ENCODE results near the gene SC5D. TPM values are rescaled to one million over a fixed set of nuclear protein-coding genes. Genes with fewer than 3 reads are reported as not detected.

Gene SC5D
- total RNA-seq (81.4 TPM), polyA plus RNA-seq (10 to 100 TPM in 2 of 4 donors, 1 to 10 TPM in 2; 8.0 to 12.8 (median 9.6) TPM)

GRCh38 chr11:121292495-121293287 is at the start of gene SC5D:
Gene SC5D (plus strand): TSS chr11:121292771. CDS start chr11:121303376, 10,605 bp downstream.
- Mint-ChIP-seq H3K4me1 (peaks cover 14 to 57% (median 35%) of the 10 kb centered on the region in 4 donors), H3K27ac (peak within 1 kb of the TSS; percentile 98 to 100 (median 99)), H3K4me3 (peak within 1 kb of the TSS; percentile 88 to 96 (median 92)), H3K36me3 (peaks cover 6% of the 10 kb centered on the region), H3K9me3 (peaks cover 0 to 3% (median 0%) of the 10 kb centered on the region in 7 donors), H3K27me3 (peaks cover 14% of the 10 kb centered on the region)
- Histone ChIP-seq H3K4me1 (ENCODE audit: control insufficient read depth, insufficient read depth, low read length, poor library complexity, severe bottlenecking) (peaks cover 27% of the 10 kb centered on the region), H3K9me3 (ENCODE audit: control insufficient read depth in 2 of 2, low read length in 2 of 2) (no peaks in the 10 kb centered on the region), H3K36me3 (ENCODE audit: control insufficient read depth, insufficient read depth, low read length) (no peaks in the 10 kb centered on the region), H3K27me3 (ENCODE audit: control insufficient read depth, insufficient read depth, low read length) (no peaks in the 10 kb centered on the region), H3K4me3 (ENCODE audit: low read depth, low read length) (peak within 1 kb of the TSS; percentile 93), H3K27ac (ENCODE audit: insufficient read depth, low read length, poor library complexity, severe bottlenecking) (peak within 1 kb of the TSS; percentile 94)
- DNase-seq (peak; percentile 93 to 97 (median 94)), ATAC-seq (ENCODE audit: low read depth in 2 of 2) (peak; percentile 93 to 95)

- H3K27ac Mint-ChIP-seq = no peak overlapping the region
- Histone ChIP-seq H3K36me3 (ENCODE audit: control insufficient read depth, insufficient read depth, low read length) (no peaks in the 10 kb centered on the region), H3K4me3 (ENCODE audit: low read depth, low read length) (no peak overlapping the region), H3K27me3 (ENCODE audit: control insufficient read depth, insufficient read depth, low read length) (no peaks in the 10 kb centered on the region), H3K9me3 (ENCODE audit: control insufficient read depth in 2 of 2, low read length in 2 of 2) (no peaks in the 10 kb centered on the region), H3K27ac (ENCODE audit: insufficient read depth, low read length, poor library complexity, severe bottlenecking) (no peak overlapping the region), H3K4me1 (ENCODE audit: control insufficient read depth, insufficient read depth, low read length, poor library complexity, severe bottlenecking) (no peaks in the 10 kb centered on the region)
- ATAC-seq (ENCODE audit: low read depth in 2 of 2) (no peak), DNase-seq (no peak)
- H3K27me3 Mint-ChIP-seq = peaks cover 7% of the 10 kb centered on the region
- H3K4me1 Mint-ChIP-seq = peaks cover 0 to 3% (median 0%) of the 10 kb centered on the region in 4 donors
- H3K36me3 Mint-ChIP-seq = no peaks in the 10 kb centered on the region
- H3K4me3 Mint-ChIP-seq = no peak overlapping the region
- H3K9me3 Mint-ChIP-seq = peaks cover 0 to 1% (median 0%) of the 10 kb centered on the region in 7 donors
Measured at GRCh38 chr11:121244884-121245283, 47.7 kb upstream of the SC5D start.

- DNase-seq = no peak
- Histone ChIP-seq H3K9me3 (ENCODE audit: control insufficient read depth in 2 of 2, low read length in 2 of 2) (no peaks in the 10 kb centered on the region), H3K4me1 (ENCODE audit: control insufficient read depth, insufficient read depth, low read length, poor library complexity, severe bottlenecking) (no peaks in the 10 kb centered on the region), H3K36me3 (ENCODE audit: control insufficient read depth, insufficient read depth, low read length) (no peaks in the 10 kb centered on the region), H3K27me3 (ENCODE audit: control insufficient read depth, insufficient read depth, low read length) (peaks cover 7% of the 10 kb centered on the region), H3K4me3 (ENCODE audit: low read depth, low read length) (no peak overlapping the region), H3K27ac (ENCODE audit: insufficient read depth, low read length, poor library complexity, severe bottlenecking) (no peak overlapping the region)
- no peak overlapping the region for H3K27ac Mint-ChIP-seq
- H3K36me3 Mint-ChIP-seq = no peaks in the 10 kb centered on the region
- peaks cover 5% of the 10 kb centered on the region for H3K27me3 Mint-ChIP-seq
- H3K9me3 Mint-ChIP-seq = no peaks in the 10 kb centered on the region
- ATAC-seq (ENCODE audit: low read depth in 2 of 2) = no peak
- H3K4me3 Mint-ChIP-seq = no peak overlapping the region
- H3K4me1 Mint-ChIP-seq = peaks cover 0 to 3% (median 0%) of the 10 kb centered on the region in 4 donors
Measured at GRCh38 chr11:121246021-121246768, 46.4 kb upstream of the SC5D start.

GRCh38 chr11:121246769-121247035 is 45.9 kb upstream of the SC5D start:
- no peak overlapping the region for H3K27ac ChIP-seq (ENCODE audit: insufficient read depth, low read length, poor library complexity, severe bottlenecking)
- no peaks in the 10 kb centered on the region for H3K4me1 ChIP-seq (ENCODE audit: control insufficient read depth, insufficient read depth, low read length, poor library complexity, severe bottlenecking)
- DNase-seq (no peak), ATAC-seq (ENCODE audit: low read depth in 2 of 2) (no peak)
- H3K4me3 ChIP-seq (ENCODE audit: low read depth, low read length) = no peak overlapping the region
- Mint-ChIP-seq H3K27me3 (peaks cover 5% of the 10 kb centered on the region), H3K4me3 (no peak overlapping the region), H3K9me3 (no peaks in the 10 kb centered on the region), H3K36me3 (no peaks in the 10 kb centered on the region), H3K4me1 (peaks cover 0 to 3% (median 0%) of the 10 kb centered on the region in 4 donors), H3K27ac (no peak overlapping the region)
- H3K27me3 ChIP-seq (ENCODE audit: control insufficient read depth, insufficient read depth, low read length) = peaks cover 7% of the 10 kb centered on the region
- H3K36me3 ChIP-seq (ENCODE audit: control insufficient read depth, insufficient read depth, low read length) = no peaks in the 10 kb centered on the region
- no peaks in the 10 kb centered on the region for H3K9me3 ChIP-seq (ENCODE audit: control insufficient read depth in 2 of 2, low read length in 2 of 2)

- no peaks in the 10 kb centered on the region for H3K9me3 ChIP-seq (ENCODE audit: control insufficient read depth in 2 of 2, low read length in 2 of 2)
- H3K27me3 Mint-ChIP-seq = peaks cover 5% of the 10 kb centered on the region
- no peak overlapping the region for H3K27ac ChIP-seq (ENCODE audit: insufficient read depth, low read length, poor library complexity, severe bottlenecking)
Measured at GRCh38 chr11:121248496-121248895, 44.1 kb upstream of the SC5D start.

GRCh38 chr11:121249039-121249663 is 43.4 kb upstream of the SC5D start:
- peak in 2 of 3 donors; percentile 47 to 50 for DNase-seq
- Mint-ChIP-seq H3K9me3 (peaks cover 0 to 1% (median 0%) of the 10 kb centered on the region in 7 donors), H3K27ac (no peak overlapping the region), H3K27me3 (peaks cover 5% of the 10 kb centered on the region), H3K4me3 (no peak overlapping the region), H3K4me1 (peaks cover 0 to 4% (median 0%) of the 10 kb centered on the region in 4 donors), H3K36me3 (no peaks in the 10 kb centered on the region)
- H3K36me3 ChIP-seq (ENCODE audit: control insufficient read depth, insufficient read depth, low read length) = no peaks in the 10 kb centered on the region
- no peaks in the 10 kb centered on the region for H3K4me1 ChIP-seq (ENCODE audit: control insufficient read depth, insufficient read depth, low read length, poor library complexity, severe bottlenecking)
- H3K4me3 ChIP-seq (ENCODE audit: low read depth, low read length) = no peak overlapping the region
- H3K27me3 ChIP-seq (ENCODE audit: control insufficient read depth, insufficient read depth, low read length) = peaks cover 7% of the 10 kb centered on the region
- ATAC-seq (ENCODE audit: low read depth in 2 of 2) = peak in 1 of 2 donors; percentile 78
- no peaks in the 10 kb centered on the region for H3K9me3 ChIP-seq (ENCODE audit: control insufficient read depth in 2 of 2, low read length in 2 of 2)
- no peak overlapping the region for H3K27ac ChIP-seq (ENCODE audit: insufficient read depth, low read length, poor library complexity, severe bottlenecking)

More at GRCh38 chr11:121248496-121248895, 44.1 kb upstream of the SC5D start:
- Histone ChIP-seq H3K4me1 (ENCODE audit: control insufficient read depth, insufficient read depth, low read length, poor library complexity, severe bottlenecking) (no peaks in the 10 kb centered on the region), H3K27me3 (ENCODE audit: control insufficient read depth, insufficient read depth, low read length) (peaks cover 7% of the 10 kb centered on the region), H3K4me3 (ENCODE audit: low read depth, low read length) (no peak overlapping the region), H3K36me3 (ENCODE audit: control insufficient read depth, insufficient read depth, low read length) (no peaks in the 10 kb centered on the region)
- Mint-ChIP-seq H3K36me3 (no peaks in the 10 kb centered on the region), H3K9me3 (peaks cover 0 to 1% (median 0%) of the 10 kb centered on the region in 7 donors), H3K4me1 (peaks cover 0 to 3% (median 0%) of the 10 kb centered on the region in 4 donors), H3K27ac (no peak overlapping the region), H3K4me3 (no peak overlapping the region)
- DNase-seq (no peak), ATAC-seq (ENCODE audit: low read depth in 2 of 2) (no peak)

- Mint-ChIP-seq H3K9me3 (peaks cover 0 to 2% (median 0%) of the 10 kb centered on the region in 7 donors), H3K27ac (no peak overlapping the region), H3K27me3 (peaks cover 5% of the 10 kb centered on the region), H3K4me3 (no peak overlapping the region), H3K4me1 (peaks cover 0 to 4% (median 0%) of the 10 kb centered on the region in 4 donors), H3K36me3 (no peaks in the 10 kb centered on the region)
- ATAC-seq (ENCODE audit: low read depth in 2 of 2) = no peak
- Histone ChIP-seq H3K4me1 (ENCODE audit: control insufficient read depth, insufficient read depth, low read length, poor library complexity, severe bottlenecking) (no peaks in the 10 kb centered on the region), H3K27ac (ENCODE audit: insufficient read depth, low read length, poor library complexity, severe bottlenecking) (no peak overlapping the region), H3K27me3 (ENCODE audit: control insufficient read depth, insufficient read depth, low read length) (peaks cover 10% of the 10 kb centered on the region), H3K36me3 (ENCODE audit: control insufficient read depth, insufficient read depth, low read length) (no peaks in the 10 kb centered on the region), H3K4me3 (ENCODE audit: low read depth, low read length) (no peak overlapping the region), H3K9me3 (ENCODE audit: control insufficient read depth in 2 of 2, low read length in 2 of 2) (no peaks in the 10 kb centered on the region)
- DNase-seq = no peak
Measured at GRCh38 chr11:121250843-121251242, 41.7 kb upstream of the SC5D start.

Data from CD4-positive, CD25-positive, alpha-beta regulatory T cell (primary cell).